Limb (tissue), 2 donors: Measurements from ENCODE around the gene CXCL1.
"Not testable (repeated sequence)": the region's sequence is repeated elsewhere in the genome, so short reads cannot be mapped to it uniquely, and the experiment has no call there.

ENCODE experiments used
- DNase-seq, 2 donors: peaks; one replicate each; pipeline ENCODE4 v3.0.0-alpha.2; 2016; ENCODE audit errors: extremely low spot score in 2 of 2

Gene CXCL1

DNA sequence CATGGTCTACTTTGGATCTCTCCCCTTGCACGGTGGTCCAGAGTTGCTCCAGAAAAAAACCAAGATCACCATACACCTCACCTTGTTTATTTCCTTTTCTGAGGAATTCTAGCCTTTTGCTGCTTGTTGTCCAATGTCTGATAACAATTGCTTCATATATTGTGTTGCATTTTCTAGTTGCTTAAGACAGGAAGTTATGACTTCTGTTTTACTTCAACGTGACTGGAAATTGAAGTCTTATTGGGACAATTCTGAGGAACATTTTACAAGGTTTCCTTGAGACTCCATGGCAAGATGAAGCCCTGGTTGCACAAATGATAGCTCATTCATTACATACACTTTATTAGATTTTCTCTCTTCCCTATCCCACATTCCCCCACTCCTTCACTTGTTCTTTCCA lies 5.2 kb downstream of the CXCL1 start:
- no peak for DNase-seq

DNA sequence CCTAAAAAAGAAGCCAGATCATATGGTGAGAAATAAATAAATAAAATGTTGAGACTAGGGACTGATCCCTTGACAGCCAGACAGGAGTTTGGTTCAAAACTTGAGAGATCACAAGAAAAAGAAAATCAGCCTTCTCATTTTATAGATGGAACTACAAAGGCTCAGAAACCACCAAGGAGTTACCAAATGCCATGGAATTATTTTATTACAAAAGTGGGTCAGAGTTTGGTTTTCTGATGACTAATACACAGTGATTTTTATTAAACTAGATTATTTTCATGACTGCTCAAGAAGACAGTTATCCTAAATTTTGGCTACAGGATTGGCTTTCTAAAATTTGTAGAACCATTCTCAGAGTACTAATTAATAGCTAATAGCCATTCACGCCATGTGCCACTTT lies 6.2 kb downstream of the CXCL1 start:
- no peak for DNase-seq

DNA sequence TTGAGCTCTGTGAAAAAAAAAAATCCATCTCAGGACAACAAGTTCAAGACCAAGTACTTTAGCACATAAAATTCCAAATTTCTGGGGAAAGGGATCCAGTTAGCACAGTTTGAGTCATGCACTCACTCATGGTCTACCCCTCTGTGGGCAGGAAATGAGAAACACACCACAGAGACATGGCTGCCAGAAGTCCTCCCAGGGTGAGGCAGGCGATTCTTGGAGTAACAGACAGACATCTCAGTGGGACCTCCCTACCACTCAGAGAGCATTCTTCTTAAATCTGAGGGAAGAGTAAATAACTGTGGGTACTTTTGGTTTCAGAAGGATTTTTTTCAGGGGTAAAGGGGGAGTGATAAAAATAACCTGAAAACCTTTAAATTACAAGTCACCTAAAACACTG lies 14.1 kb downstream of the CXCL1 start:
- DNase-seq, result no peak

DNA sequence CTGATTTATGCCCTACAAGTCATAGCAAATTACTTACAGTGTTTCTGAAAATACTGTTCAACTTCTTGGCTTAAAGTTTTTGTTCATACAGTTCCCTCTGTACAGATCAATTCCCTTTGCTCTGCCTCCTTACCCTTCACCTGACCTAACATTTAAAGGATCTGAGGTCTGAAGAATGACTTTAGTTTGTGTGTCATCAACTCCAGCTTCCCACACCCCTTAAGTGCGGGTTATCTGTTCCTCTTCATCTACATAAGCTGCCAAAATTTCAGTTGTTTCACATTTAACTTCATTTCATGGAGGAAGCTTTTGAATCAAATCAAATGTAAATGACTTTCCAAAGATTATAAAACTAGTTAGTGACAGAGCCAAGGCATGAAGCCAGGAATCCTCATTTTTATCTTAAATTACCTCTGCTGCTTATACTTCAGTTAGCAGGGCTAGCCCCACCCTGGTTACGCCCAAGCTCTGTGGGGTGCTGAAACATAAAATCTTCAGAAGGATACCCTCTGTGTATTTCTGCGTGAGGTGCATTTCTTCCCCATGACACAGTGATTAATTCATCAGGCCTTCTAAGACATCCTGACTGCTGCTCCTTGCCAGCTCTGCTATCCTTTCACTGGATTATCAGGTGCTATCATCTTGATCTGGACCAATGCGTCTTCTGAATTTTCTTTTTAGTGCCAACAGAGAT lies 16.5 kb downstream of the CXCL1 start:
- no peak for DNase-seq

DNA sequence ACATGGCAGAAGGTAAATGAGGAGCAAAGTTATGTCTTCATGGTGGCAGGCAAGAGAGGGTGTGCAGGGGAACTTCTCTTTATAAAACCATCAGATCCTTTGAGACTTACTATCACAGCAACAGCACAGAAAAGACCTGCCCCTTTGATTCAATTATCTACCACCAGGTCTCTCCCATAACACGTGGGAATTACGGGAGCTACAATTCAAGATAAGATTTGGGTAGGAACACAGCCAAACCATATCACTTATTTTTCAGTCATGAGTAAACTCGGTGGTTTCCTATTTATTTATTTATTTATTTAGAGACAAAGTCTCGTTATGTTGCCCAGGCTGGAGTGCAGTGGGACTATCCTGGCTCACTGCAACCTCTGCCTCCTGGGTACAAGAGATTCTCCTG lies 22.1 kb downstream of the CXCL1 start:
- DNase-seq, result no peak

DNA sequence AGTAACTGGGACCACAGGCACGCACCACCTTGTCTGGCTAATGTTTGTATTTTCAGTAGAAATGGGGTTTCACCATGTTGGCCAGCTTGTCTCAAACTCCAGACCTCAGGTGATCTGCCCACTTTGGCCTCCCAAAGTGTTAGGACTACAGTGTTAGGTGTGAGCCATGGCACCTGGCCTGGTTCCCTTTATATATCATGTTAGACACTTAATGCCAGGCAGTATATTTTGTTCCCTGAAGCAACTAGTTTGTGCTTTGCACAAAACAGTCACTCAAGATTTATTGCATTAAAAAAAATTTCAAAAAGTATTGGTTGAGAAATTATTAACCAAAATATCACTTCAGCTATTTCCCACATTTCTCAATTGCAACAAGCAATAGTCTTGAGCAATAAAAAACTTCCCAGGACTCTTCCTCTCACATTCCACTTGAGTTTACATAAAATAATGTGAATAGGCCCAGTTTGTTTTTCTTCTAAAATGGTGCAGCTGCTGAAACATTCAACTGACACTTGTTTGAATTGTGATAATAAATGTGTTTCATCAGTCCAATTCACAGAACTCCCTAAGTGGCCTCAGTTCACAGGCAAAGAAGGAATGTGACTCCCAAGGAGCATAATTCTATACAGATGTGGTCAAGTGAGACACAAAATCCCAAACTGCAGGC lies 22.7 kb downstream of the CXCL1 start:
- no peak for DNase-seq

DNA sequence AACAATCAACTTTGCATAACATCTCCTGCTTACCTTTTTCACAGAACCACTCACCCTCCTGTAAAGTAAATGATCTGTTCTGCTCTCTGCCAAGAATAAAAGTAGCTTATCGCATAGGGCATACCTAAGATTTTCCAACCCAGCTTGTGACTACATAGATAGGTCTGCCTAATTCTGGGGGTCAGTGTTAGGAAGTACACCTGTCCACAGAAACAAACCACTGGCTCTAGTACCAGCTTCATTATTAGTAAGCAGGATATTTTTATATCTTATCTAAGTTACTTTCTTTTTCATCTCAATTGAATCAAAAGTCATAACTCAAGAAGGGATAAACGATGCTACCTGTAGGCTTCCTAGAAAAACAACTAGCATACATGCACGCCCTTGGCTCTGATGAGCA lies 23.8 kb downstream of the CXCL1 start:
- DNase-seq, result no peak

DNA sequence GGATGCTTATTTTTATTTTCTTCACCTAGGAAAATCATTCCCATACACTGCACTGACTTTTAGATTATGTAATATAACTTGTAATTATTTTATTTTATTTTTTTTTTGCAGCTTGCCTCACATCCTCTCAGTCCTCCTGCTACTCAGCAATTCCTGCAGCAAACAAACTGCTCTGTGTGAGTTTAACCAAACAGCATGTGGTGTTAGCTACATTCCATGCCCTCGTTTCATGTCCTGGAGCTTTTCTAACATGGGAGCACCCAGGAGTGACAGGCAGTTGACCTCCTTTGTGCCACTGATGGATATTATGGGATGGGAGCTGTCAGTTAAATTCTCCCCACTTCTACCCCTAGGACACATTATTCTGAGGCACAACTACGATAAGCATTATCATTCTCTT lies 24.8 kb downstream of the CXCL1 start:
- DNase-seq, result no peak

DNA sequence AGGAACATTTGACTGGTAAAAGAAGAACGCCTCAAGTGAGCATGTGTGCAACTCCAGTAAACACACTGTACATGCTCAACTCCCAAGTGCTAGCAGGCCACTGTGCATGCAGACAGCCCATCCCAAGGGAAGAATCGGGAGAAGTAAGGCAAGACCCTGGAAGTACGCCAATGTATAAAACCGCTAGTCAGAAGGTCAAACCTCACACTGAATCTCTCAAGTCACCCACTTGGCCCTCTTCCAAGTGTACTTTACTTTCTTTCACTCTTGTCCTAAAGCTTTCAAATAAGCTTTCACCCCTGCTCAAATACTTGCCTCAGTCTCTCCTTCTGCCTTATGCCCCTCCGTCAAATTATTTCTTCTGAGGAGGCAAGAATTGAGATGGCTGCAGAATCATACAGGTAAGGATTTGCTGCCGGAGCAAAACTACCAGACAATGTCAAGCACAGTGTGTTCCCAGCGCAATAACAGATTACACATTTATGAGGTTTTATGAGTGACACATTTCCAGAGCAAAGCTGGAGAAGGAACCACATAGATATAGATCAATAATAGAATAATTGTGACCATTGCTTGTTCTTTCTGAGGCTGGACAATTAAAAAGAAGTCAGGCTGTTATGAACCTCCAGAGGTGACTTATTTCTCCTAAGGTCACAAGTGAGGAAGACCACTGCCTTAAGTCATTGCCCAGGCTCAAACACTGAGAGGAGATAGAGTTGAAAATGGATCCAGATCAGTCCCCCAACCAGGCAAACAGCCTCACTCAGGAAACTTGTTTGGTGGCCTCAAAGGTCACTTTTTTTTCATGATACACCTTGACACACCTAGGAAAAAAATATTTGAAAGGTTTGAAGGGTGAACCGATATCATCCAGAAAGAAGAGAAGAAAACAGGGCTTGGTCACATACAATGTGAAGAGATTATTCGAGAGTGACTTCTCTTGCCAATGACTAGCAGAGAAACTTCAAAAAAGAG lies 26.3 kb downstream of the CXCL1 start:
- DNase-seq, result no peak

DNA sequence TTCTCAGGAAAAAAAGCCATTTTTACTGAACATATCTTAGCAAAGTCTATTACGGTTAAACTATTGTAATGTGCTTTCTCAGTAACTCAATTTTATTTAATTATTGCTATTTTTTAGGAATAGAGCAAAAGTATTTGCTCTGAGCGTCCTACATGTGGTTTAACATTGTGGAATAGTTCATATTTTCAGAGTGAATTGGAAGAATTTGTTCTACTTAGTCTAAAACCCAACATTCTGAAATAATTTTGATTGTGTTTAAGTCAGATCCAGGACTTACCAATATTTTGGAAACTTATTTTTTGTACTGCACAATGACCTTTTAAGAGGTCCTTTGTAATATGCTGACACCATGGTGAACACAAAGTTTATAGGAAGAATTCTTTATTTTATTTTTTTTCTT lies 27.2 kb downstream of the CXCL1 start:
- DNase-seq, result no peak

DNA sequence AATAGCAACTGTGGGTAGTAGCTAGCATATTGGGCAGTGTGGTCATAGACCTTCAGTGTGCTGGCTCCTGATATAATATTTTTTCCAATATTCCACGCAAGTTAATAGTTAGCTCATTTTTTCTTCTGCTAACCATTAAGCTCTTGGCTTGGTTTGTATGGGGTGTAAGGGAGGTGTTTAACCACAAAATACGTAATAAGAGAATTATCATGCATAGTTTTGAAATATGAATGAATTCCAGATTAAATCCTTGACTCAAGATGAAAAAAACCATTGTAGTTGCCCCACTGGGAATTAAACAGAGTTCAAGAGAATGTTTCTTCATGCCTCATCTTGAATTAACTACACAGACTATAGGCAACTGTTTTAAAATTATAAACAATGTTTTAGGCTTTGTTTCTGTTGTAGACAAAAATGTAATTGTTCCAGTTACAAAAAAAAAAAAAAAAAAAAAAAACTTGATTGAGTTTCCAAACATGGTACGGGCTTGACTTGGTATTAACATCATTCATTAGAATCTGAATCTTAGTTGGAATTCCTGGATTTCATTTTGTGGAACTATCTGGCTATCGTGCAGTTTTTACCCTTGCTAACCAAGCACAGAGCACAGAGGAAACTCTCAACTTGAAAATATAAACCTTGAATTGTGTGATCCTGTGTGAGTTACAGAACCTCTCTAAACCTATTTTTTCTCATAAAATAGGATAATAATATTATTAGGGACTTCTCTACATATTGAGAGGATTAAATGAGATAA lies 28.4 kb downstream of the CXCL1 start:
- DNase-seq, result peak in 1 of 2 donors; percentile 7

DNA sequence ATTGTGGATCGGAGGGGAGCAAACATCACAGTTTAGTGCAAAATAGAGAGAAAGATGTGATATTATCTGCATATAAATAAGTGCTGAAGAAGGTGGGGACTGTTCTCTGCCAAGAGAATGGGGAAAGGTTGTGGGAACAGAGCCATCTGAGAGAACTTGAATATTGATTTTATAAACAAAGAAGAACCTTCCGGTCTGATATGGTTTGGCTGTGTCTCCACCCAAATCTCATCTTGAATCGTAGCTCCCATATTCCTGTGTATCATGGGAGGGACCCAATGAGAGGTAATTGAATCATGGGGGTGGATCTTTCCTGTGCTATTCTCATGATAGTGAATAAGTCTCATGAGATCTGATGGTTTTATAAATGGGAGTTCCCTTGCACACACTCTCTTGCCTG lies 30.1 kb downstream of the CXCL1 start:
- not testable (repeated sequence) for DNase-seq

DNA sequence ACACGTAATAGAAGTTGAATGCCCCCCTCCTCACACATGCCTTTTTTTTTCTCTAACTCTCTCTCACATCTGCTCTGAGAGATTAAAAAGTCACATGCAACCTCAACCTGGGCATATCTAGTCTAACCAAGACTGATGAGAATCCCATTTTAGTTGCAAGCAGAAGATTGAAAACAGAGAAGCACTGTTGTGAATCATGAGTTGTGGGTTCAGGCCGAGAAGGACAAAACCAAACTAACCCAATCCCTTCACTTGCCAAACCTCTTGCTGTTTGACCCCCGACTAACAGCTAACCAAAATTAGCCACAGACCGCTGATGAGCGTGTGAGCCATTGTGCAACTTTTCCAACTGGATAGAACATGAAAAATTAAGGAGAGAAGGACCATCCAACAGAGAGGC lies 31.8 kb downstream of the CXCL1 start:
- no peak for DNase-seq

DNA sequence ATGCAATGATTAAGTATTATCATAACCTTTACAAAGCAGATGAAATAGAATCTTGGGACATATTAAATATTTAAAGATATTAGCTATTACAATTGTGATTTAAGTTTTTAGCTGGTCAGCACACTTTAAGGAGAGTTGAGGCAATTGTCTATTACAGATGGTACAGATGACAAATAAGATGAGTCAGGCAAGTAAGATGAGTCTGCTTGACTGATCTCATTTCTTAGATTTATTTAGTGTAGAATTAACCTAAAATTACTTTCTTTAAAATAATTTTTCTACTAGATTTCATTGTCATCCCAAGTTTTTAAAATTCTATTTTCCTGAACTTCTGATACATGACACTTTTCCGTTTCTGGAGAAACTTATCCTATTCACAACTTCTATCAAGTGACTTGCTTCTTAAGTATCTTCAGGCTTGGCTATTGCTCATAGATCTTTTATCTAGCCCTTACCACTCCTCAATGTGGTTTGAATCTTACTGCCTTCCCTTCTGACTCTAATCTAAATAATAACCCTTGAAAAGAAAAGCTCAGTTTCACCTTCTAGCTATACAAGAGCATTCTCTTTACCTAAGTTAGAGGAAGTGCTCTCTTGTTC lies 32.9 kb downstream of the CXCL1 start:
- DNase-seq, result no peak

DNA sequence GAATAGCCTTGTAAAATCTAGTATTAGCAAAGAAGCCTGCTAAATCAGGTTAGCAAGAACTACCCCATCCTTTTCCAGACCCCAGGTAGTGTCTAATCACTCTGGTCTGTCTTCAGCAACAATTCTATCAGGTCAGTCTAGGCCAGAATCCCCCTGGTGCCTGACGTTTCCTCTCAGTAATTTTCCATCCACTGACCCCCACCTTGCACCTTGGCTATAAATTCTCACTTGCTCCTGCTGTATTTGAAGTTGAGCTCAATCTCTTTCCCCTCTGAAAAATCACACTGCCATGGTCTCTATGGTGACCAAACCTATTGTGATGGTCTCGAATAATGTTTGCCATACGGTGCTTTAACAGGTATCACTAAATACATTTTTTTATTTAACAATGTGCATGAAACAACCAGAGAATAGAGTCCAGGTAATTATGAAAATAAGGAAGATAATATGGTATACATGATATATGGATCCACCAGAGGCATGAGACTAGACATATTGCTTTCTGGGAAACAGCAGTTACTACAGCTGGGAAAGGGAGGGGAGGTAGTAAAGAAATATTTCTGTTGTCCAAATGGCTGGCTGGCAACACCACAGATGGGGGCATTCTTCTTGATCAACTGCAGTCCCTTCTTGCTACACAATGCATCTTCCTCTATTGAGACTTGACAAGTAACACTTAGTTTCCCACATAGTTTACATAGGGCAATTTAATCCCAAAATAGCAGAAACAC lies 33.8 kb downstream of the CXCL1 start:
- DNase-seq, result no peak

DNA sequence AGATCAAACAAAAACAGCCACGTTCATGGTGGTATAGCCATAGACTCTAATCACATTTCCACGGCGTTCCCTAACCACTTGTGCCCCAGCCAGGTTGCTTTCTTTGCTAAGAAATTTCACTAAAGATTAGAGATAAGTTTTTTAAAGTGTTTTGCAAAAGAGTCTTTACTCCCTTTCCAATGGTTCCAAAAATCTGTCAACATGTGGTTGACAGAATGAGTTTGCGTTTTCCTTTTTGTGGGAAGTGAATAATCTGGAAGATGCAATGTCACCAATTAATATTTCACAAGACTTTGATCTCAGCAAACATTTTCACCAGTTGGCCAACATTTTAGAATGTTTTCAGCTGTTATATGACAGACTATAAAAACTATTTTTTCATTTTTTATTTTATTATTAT lies 35.3 kb downstream of the CXCL1 start:
- no peak for DNase-seq

DNA sequence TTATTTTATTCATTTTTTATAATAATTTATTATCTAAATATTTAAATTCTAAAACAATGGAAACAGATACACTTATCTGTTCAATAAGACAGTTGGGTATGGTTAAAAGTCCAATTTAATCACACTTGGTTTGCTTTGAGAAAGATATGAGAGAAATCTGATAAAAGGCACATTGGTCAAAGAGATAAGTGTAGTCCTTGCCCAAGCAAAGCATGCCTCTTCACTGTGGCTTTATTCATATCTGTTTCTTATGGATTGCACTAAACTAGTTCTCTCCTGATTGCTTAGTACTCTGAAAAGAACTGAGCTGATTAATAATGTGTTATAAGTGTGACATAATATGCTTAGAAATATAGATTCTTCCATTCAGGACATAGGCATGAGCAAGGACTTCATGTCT lies 39.8 kb downstream of the CXCL1 start:
- no peak for DNase-seq

DNA sequence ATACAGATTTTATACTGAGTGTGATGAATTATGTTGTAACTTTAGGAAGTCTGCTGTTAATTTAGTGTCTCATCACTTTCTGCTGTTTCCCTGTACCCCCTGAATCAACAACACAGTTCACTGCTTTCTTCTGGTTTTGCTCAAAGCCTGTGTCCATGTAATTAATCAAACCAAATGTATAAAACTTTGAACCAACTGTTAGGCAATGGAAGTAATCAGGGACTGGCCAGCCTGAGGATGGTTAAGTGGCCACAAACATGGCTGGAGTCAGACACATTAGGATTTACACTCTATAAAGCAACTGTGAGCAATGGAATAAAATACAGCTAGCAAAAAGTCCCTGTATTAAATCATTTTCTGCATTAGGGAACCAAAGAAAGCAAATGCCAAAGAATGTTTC lies 42.6 kb downstream of the CXCL1 start:
- no peak for DNase-seq

DNA sequence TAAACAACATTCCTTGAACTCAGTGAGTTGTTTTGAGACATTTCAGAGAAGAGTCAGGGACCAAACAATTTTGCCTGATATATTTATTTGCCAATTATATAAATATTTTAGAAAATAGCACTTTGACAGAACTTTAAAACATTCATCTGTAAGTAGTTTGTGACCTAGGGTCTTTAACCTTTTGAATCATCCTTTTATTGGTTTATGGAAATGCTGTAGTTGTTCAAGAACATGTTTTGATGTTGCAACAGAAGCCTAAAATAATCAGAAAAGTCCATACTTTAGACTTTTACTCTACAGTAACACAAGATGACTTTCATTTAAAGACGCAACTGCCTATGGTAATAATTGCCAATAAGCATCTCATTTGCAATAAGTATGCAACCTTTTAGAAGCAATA lies 43.0 kb downstream of the CXCL1 start:
- DNase-seq, result no peak

DNA sequence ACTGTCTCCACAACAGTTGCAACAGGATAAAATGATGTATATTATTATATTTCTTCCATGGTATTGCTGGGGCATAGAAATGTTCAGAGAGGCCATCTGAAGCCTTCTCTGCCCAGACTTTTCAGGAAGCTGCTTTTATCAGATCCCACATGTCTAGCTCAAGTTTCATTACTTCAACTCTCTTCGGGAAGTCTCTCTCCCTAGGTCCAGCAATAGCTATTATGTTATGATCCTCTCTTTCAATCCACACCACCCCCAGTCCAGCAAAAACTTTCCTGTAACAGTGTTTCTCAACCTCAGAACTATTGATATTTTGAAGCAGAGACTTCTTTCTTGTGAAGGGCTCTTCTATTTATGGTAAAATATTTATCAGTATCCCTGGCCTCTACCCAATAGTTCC lies 44.9 kb downstream of the CXCL1 start:
- DNase-seq, result no peak
